ENCODE measurements around the gene PLEKHH2. TPM values are rescaled to one million over a fixed set of nuclear protein-coding genes. Genes with fewer than 3 reads are reported as not detected.

The PLEKHH2 gene
- total and polyA plus RNA-seq, 2 experiments from 2014 or later: 3.3 to 5.1 TPM

DNA sequence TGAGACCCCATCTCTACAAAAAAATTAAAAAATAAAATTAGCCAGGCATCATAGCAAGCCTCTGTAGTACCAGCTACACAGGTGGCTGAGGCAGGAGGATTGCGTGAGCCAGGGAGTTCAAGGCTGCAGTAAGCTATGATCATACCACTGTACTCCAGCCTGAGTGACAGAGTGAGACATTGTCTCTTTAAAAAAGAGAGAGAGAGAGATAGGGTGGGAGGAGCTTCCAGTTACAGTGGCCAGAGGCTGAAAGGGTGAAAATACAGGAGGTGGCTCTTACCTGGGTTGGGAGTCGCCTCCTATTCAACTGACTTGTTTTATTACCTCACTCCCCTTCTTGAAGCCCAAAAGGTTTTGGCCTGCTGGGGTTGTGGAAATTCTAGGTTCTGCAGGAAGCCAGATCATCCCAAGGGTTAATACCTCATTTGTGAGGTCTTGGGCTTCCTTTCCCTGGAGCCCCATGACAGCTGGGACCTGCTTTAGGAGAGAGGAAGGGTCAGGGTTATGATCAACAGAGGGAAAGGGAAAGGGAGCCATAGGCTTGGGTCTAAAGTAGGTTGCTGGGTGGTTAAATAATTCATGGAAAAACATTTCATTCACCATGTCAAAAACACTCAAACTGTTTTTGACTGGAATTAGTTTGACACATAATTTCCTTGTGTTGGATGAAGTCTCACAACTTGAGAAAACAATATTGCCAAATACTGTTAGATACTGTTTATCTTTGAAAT lies 154.1 kb downstream of the PLEKHH2 start:
- TF ChIP-seq, protein P1, sequence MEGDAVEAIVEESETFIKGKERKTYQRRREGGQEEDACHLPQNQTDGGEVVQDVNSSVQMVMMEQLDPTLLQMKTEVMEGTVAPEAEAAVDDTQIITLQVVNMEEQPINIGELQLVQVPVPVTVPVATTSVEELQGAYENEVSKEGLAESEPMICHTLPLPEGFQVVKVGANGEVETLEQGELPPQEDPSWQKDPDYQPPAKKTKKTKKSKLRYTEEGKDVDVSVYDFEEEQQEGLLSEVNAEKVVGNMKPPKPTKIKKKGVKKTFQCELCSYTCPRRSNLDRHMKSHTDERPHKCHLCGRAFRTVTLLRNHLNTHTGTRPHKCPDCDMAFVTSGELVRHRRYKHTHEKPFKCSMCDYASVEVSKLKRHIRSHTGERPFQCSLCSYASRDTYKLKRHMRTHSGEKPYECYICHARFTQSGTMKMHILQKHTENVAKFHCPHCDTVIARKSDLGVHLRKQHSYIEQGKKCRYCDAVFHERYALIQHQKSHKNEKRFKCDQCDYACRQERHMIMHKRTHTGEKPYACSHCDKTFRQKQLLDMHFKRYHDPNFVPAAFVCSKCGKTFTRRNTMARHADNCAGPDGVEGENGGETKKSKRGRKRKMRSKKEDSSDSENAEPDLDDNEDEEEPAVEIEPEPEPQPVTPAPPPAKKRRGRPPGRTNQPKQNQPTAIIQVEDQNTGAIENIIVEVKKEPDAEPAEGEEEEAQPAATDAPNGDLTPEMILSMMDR (IDR thresholded peaks at IDR 0.05; ENCODE audit: poor library complexity): no peak
- no peak for TF ChIP-seq EZH2 (IDR thresholded peaks at IDR 0.05; ENCODE audit: borderline replicate concordance)
- TF ChIP-seq EZH2phosphoT487 (IDR thresholded peaks at IDR 0.05; ENCODE audit: low read depth, severe bottlenecking, unreplicated experiment): no peak
- Histone ChIP-seq H3K9me3 (ENCODE audit: low read depth) (no peaks in the 10 kb centered on the region), H3K27ac (no peak overlapping the region), H3K27me3 (no peaks in the 10 kb centered on the region), H2AFZ (no peak overlapping the region), H3K4me2 (no peak overlapping the region), H3K36me3 (replicated peaks; ENCODE audit: insufficient read depth, low read depth) (no peaks in the 10 kb centered on the region), H3K9me2 (replicated peaks; ENCODE audit: insufficient read depth) (no peaks in the 10 kb centered on the region), H3K4me1 (ENCODE audit: insufficient read depth) (no peaks in the 10 kb centered on the region), H3K4me3 (no peak overlapping the region), H3K79me2 (no peaks in the 10 kb centered on the region), H4K20me1 (ENCODE audit: insufficient read depth, poor library complexity, severe bottlenecking) (no peaks in the 10 kb centered on the region)
- 97% methylated on average over 2 of the region's 2 CpGs for WGBS (ENCODE audit: low lambda C conversion rate, missing lambda C conversion rate)
- DNase-seq (ENCODE audit: low spot score): no peak

DNA sequence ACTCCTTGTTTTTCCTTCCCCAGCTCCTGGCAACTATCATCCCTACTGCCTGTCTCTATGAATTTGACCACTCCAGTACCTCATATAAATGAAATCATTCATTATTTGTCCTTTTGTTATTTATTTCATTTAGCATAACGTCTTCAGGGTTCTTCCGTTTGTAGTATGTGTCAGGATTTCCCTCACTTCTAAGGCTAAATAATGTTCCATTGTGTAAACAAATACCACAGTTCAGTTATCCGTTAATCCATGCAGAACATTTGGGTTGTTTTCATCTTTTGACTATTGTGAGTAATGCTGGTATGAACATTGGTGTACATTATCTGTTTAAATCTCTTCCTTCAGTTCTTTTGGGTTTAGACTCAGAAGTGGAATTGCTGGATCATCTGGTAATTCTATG lies 155.6 kb downstream of the PLEKHH2 start:
- H3K27ac ChIP-seq: no peak overlapping the region
- H3K36me3 ChIP-seq (replicated peaks; ENCODE audit: insufficient read depth, low read depth): no peaks in the 10 kb centered on the region
- 71% methylated on average over 3 of the region's 3 CpGs for WGBS (ENCODE audit: low lambda C conversion rate, missing lambda C conversion rate)
- H3K9me3 ChIP-seq (ENCODE audit: low read depth): no peaks in the 10 kb centered on the region
- no peaks in the 10 kb centered on the region for H3K27me3 ChIP-seq
- no peak overlapping the region for H3K4me2 ChIP-seq
- H3K4me3 ChIP-seq: no peak overlapping the region
- TF ChIP-seq EZH2phosphoT487 (IDR thresholded peaks at IDR 0.05; ENCODE audit: low read depth, severe bottlenecking, unreplicated experiment) (no peak), EZH2 (IDR thresholded peaks at IDR 0.05; ENCODE audit: borderline replicate concordance) (no peak)
- TF ChIP-seq, protein P1 (IDR thresholded peaks at IDR 0.05; ENCODE audit: poor library complexity): no peak
- DNase-seq (ENCODE audit: low spot score): no peak
- H3K4me1 ChIP-seq (ENCODE audit: insufficient read depth): no peaks in the 10 kb centered on the region
- H2AFZ ChIP-seq: no peak overlapping the region
- H4K20me1 ChIP-seq (ENCODE audit: insufficient read depth, poor library complexity, severe bottlenecking): no peaks in the 10 kb centered on the region
- no peaks in the 10 kb centered on the region for H3K79me2 ChIP-seq
- no peaks in the 10 kb centered on the region for H3K9me2 ChIP-seq (replicated peaks; ENCODE audit: insufficient read depth)

DNA sequence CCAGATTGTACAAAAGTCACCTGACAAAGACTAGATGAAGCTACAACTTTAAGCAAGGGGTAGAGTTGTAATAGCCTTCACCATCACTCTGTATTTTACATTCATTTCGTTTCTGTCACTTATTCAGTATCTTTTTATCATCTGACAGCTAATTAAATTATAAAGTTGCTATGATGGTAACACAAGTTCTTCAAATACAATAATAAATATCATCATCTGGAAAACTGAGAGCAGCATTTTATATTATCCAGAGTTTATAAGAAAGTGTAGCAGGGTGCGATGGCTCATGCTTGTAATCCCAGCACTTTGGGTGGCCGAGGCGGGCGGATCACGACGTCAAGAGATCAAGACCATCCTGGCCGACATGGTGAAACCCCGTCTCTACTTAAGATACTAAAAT lies 157.9 kb downstream of the PLEKHH2 start:
- no peak overlapping the region for H3K4me3 ChIP-seq
- no peaks in the 10 kb centered on the region for H3K36me3 ChIP-seq (replicated peaks; ENCODE audit: insufficient read depth, low read depth)
- H3K9me2 ChIP-seq (replicated peaks; ENCODE audit: insufficient read depth): no peaks in the 10 kb centered on the region
- H3K79me2 ChIP-seq: no peaks in the 10 kb centered on the region
- H3K27me3 ChIP-seq: no peaks in the 10 kb centered on the region
- no peaks in the 10 kb centered on the region for H4K20me1 ChIP-seq (ENCODE audit: insufficient read depth, poor library complexity, severe bottlenecking)
- no peak overlapping the region for H3K27ac ChIP-seq
- no peaks in the 10 kb centered on the region for H3K9me3 ChIP-seq (ENCODE audit: low read depth)
- no peak overlapping the region for H2AFZ ChIP-seq
- DNase-seq (ENCODE audit: low spot score): no peak
- TF ChIP-seq EZH2 (IDR thresholded peaks at IDR 0.05; ENCODE audit: borderline replicate concordance): no peak
- TF ChIP-seq, protein P1 (IDR thresholded peaks at IDR 0.05; ENCODE audit: poor library complexity): no peak
- TF ChIP-seq EZH2phosphoT487 (IDR thresholded peaks at IDR 0.05; ENCODE audit: low read depth, severe bottlenecking, unreplicated experiment): no peak
- no peak overlapping the region for H3K4me2 ChIP-seq
- H3K4me1 ChIP-seq (ENCODE audit: insufficient read depth): no peaks in the 10 kb centered on the region
- WGBS (ENCODE audit: low lambda C conversion rate, missing lambda C conversion rate): 95% methylated on average over 9 of the region's 9 CpGs

Measured in hepatocyte (in vitro differentiated cells).